DOHH2 (cell line): Measurements from ENCODE around the gene SCNN1G.

Source experiments
- H3F3A ChIP-seq: fragments of 200-600 bp; sonication (generic), shearing (Covaris generic); 2 replicates; pipeline ENCODE4 v1.6.0; 2016; ENCODE audit warnings: antibody characterized with exemption, mild to moderate bottlenecking; ENCODE audit not compliant: control insufficient read depth, insufficient read depth
- H3K27ac ChIP-seq: fragments of 200-600 bp; sonication (generic); 2 replicates; pipeline ENCODE4 v1.5.1; 2014; ENCODE audit warnings: low read depth, mild to moderate bottlenecking, low read length, moderate library complexity
- H3K27me3 ChIP-seq: fragments of 200-600 bp; sonication (generic); 2 replicates; pipeline ENCODE4 v1.6.1; 2014; ENCODE audit warnings: mild to moderate bottlenecking, low read length, mixed read lengths; ENCODE audit not compliant: control insufficient read depth
- H3K36me3 ChIP-seq: fragments of 200-600 bp; sonication (generic); 2 replicates; pipeline ENCODE4 v1.6.1; 2014; ENCODE audit warnings: mild to moderate bottlenecking, low read length, moderate library complexity, mixed read lengths; ENCODE audit not compliant: control insufficient read depth
- H3K4me1 ChIP-seq: fragments of 200-600 bp; sonication (generic); 2 replicates; pipeline ENCODE4 v1.6.1; 2014; ENCODE audit warnings: mild to moderate bottlenecking, low read length, mixed read lengths; ENCODE audit not compliant: control insufficient read depth
- H3K4me2 ChIP-seq: fragments of 200-600 bp; sonication (generic); 2 replicates; pipeline ENCODE4 v1.6.0; 2014; ENCODE audit warnings: mild to moderate bottlenecking, low read length, moderate library complexity
- H3K4me3 ChIP-seq: fragments of 200-600 bp; sonication (generic); 2 replicates; pipeline ENCODE4 v1.5.1; 2014; ENCODE audit warnings: mild to moderate bottlenecking, low read length, mixed read lengths
- H3K79me2 ChIP-seq: fragments of 200-600 bp; sonication (generic); 2 replicates; pipeline ENCODE4 v1.6.1; 2014; ENCODE audit warnings: mild to moderate bottlenecking, low read length, mixed read lengths; ENCODE audit not compliant: control insufficient read depth
- H3K9me2 ChIP-seq: fragments of 200-600 bp; sonication (generic); replicated peaks from 2 replicates; pipeline ENCODE4 v1.6.1; 2014; ENCODE audit warnings: mild to moderate bottlenecking, low read length, mixed read lengths; ENCODE audit not compliant: control insufficient read depth
- H3K9me3 ChIP-seq: fragments of 200-600 bp; sonication (generic); 2 replicates; pipeline ENCODE4 v1.6.1; 2014; ENCODE audit warnings: antibody characterized with exemption, low read length, mixed read lengths; ENCODE audit not compliant: control insufficient read depth, insufficient read depth
- H4K20me1 ChIP-seq: fragments of 200-600 bp; sonication (generic); 2 replicates; pipeline ENCODE4 v1.6.0; 2014; ENCODE audit warnings: low read depth, mild to moderate bottlenecking, antibody characterized with exemption, low read length, moderate library complexity; ENCODE audit not compliant: control insufficient read depth, insufficient read depth
- EZH2phosphoT487 ChIP-seq: fragments of 200-600 bp; sonication (generic); IDR thresholded peaks from 2 replicates; pipeline ENCODE4 v1.6.1; 2017; ENCODE audit warnings: borderline replicate concordance, mild to moderate bottlenecking, antibody characterized with exemption, low read length, moderate library complexity, mixed read lengths
- TF ChIP-seq, protein P1 (sequence below): fragments of 200-600 bp; sonication (generic); IDR thresholded peaks from one replicate; pipeline ENCODE4 v1.5.1; 2014; ENCODE audit warnings: antibody characterized with exemption, mild to moderate bottlenecking, low read depth, low read length; ENCODE audit not compliant: poor library complexity, severe bottlenecking

Gene SCNN1G

DNA sequence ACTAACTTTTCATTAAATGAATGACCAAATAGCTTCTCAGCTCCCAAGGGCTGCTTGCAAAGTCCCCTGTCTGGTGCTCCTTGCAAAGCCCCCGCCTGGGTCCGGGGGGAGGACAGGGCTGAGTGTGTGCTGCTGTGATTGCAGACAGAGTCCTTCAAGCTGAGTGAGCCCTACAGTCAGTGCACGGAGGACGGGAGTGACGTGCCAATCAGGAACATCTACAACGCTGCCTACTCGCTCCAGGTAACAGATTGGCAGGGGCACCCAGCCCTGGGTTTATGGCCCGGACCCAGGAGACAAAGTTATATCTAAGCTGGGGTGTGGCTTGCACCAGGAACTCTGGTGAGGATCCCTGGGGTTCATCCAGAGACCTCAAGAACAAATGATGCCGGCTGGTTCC lies 27.1 kb downstream of the SCNN1G start:
- peaks cover 12% of the 10 kb centered on the region for H3K27me3 ChIP-seq
- H3K4me1 ChIP-seq, result peaks cover 2% of the 10 kb centered on the region; the same call in 1 of the 2 replicates
- no peaks in the 10 kb centered on the region for H3F3A ChIP-seq
- H3K4me3 ChIP-seq, result no peak overlapping the region
- no peaks in the 10 kb centered on the region for H3K9me3 ChIP-seq
- TF ChIP-seq, protein P1, sequence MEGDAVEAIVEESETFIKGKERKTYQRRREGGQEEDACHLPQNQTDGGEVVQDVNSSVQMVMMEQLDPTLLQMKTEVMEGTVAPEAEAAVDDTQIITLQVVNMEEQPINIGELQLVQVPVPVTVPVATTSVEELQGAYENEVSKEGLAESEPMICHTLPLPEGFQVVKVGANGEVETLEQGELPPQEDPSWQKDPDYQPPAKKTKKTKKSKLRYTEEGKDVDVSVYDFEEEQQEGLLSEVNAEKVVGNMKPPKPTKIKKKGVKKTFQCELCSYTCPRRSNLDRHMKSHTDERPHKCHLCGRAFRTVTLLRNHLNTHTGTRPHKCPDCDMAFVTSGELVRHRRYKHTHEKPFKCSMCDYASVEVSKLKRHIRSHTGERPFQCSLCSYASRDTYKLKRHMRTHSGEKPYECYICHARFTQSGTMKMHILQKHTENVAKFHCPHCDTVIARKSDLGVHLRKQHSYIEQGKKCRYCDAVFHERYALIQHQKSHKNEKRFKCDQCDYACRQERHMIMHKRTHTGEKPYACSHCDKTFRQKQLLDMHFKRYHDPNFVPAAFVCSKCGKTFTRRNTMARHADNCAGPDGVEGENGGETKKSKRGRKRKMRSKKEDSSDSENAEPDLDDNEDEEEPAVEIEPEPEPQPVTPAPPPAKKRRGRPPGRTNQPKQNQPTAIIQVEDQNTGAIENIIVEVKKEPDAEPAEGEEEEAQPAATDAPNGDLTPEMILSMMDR, result no peak
- TF ChIP-seq EZH2phosphoT487, result no peak
- H3K9me2 ChIP-seq, result no peaks in the 10 kb centered on the region
- no peak overlapping the region for H3K4me2 ChIP-seq
- no peaks in the 10 kb centered on the region for H4K20me1 ChIP-seq
- H3K79me2 ChIP-seq, result no peaks in the 10 kb centered on the region
- no peak overlapping the region for H3K27ac ChIP-seq
- H3K36me3 ChIP-seq, result no peaks in the 10 kb centered on the region

DNA sequence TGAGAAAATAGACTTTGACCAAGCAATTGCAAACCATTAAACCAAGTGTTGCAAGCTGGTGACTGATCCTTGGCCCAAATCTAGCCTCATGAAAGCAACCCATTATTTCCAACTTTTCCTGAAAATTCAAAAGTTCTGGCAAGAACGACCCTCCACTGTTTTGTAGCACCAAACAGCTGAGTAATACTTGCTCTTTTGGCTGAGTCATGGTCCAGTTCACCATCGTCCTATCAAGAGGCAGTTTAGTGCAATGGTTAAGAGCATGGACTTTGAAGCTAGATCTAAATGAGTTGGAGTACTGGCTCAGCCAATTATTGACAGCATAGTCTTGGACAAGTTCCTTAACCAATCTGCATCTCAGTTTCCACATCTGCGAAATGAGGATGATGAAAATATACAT lies 31.3 kb downstream of the SCNN1G start:
- Histone ChIP-seq H3K4me3 (no peak overlapping the region), H3K27me3 (no peaks in the 10 kb centered on the region), H4K20me1 (no peaks in the 10 kb centered on the region), H3K9me2 (no peaks in the 10 kb centered on the region), H3K27ac (no peak overlapping the region), H3K4me2 (no peak overlapping the region), H3K4me1 (peaks cover 6% of the 10 kb centered on the region; the same call in 1 of the 2 replicates), H3K9me3 (no peaks in the 10 kb centered on the region), H3K79me2 (no peaks in the 10 kb centered on the region), H3F3A (no peaks in the 10 kb centered on the region), H3K36me3 (no peaks in the 10 kb centered on the region)
- no peak for TF ChIP-seq EZH2phosphoT487
- TF ChIP-seq, protein P1, result no peak

DNA sequence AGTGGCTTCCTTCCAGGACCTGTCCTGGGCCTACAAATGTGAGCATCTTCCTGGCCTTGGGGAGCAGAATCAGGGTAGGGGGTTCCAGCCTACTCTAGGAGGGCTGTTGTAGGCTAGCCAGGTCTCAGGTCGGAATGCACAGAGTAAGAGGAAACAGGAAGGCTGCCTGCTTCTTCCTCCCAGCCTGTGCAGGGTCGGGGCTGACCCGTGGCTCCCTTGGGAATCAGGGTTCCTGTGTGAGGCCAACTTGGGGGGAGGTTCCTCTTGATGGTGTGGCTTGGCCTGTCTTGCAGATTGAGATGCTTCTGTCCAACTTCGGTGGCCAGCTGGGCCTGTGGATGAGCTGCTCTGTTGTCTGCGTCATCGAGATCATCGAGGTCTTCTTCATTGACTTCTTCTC lies 32.3 kb downstream of the SCNN1G start:
- TF ChIP-seq EZH2phosphoT487, result no peak
- TF ChIP-seq, protein P1, result no peak
- no peak overlapping the region for H3K4me3 ChIP-seq
- H3K27me3 ChIP-seq, result no peaks in the 10 kb centered on the region
- no peaks in the 10 kb centered on the region for H3K36me3 ChIP-seq
- H3K9me3 ChIP-seq, result no peaks in the 10 kb centered on the region
- no peak overlapping the region for H3K4me2 ChIP-seq
- H3K9me2 ChIP-seq, result no peaks in the 10 kb centered on the region
- H3K79me2 ChIP-seq, result no peaks in the 10 kb centered on the region
- H3K4me1 ChIP-seq, result peaks cover 6% of the 10 kb centered on the region; the same call in 1 of the 2 replicates
- H4K20me1 ChIP-seq, result no peaks in the 10 kb centered on the region
- H3K27ac ChIP-seq, result no peak overlapping the region
- no peaks in the 10 kb centered on the region for H3F3A ChIP-seq

DNA sequence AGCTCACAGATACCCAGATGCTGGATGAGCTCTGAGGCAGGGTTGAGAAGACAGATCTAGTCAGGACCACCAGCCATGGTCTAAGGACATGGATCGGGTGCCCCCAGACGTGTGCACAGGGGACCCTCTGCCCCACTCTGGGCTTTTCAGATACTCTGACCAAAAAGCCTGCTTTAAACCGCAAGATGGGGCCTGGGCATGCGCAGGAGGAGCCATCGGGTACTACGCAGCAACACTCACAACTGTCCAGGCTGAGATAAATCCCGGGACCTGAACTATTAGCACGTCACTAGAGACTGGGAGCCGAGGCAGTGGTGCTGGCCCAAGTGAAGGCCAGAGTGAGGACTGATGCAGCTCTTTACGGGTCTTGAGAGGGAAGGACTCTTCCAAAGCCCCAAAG lies 32.9 kb downstream of the SCNN1G start:
- H3F3A ChIP-seq, result no peaks in the 10 kb centered on the region

More for the DNA sequence above, 32.9 kb downstream of the SCNN1G start:
- H3K4me2 ChIP-seq, result no peak overlapping the region
- no peaks in the 10 kb centered on the region for H3K36me3 ChIP-seq
- TF ChIP-seq EZH2phosphoT487, result no peak
- TF ChIP-seq, protein P1, result no peak
- no peaks in the 10 kb centered on the region for H3K9me3 ChIP-seq
- no peaks in the 10 kb centered on the region for H4K20me1 ChIP-seq
- peaks cover 6% of the 10 kb centered on the region; the same call in 1 of the 2 replicates for H3K4me1 ChIP-seq
- no peak overlapping the region for H3K27ac ChIP-seq
- H3K79me2 ChIP-seq, result no peaks in the 10 kb centered on the region
- no peaks in the 10 kb centered on the region for H3K9me2 ChIP-seq
- H3K4me3 ChIP-seq, result no peak overlapping the region
- no peaks in the 10 kb centered on the region; the same call in 1 of the 2 replicates for H3K27me3 ChIP-seq
